Measurements from ENCODE around the gene MAGEC1.
"Not testable (repeated sequence)": the region's sequence is repeated elsewhere in the genome, so short reads cannot be mapped to it uniquely, and the experiment has no call there.

The MAGEC1 gene, protein sequence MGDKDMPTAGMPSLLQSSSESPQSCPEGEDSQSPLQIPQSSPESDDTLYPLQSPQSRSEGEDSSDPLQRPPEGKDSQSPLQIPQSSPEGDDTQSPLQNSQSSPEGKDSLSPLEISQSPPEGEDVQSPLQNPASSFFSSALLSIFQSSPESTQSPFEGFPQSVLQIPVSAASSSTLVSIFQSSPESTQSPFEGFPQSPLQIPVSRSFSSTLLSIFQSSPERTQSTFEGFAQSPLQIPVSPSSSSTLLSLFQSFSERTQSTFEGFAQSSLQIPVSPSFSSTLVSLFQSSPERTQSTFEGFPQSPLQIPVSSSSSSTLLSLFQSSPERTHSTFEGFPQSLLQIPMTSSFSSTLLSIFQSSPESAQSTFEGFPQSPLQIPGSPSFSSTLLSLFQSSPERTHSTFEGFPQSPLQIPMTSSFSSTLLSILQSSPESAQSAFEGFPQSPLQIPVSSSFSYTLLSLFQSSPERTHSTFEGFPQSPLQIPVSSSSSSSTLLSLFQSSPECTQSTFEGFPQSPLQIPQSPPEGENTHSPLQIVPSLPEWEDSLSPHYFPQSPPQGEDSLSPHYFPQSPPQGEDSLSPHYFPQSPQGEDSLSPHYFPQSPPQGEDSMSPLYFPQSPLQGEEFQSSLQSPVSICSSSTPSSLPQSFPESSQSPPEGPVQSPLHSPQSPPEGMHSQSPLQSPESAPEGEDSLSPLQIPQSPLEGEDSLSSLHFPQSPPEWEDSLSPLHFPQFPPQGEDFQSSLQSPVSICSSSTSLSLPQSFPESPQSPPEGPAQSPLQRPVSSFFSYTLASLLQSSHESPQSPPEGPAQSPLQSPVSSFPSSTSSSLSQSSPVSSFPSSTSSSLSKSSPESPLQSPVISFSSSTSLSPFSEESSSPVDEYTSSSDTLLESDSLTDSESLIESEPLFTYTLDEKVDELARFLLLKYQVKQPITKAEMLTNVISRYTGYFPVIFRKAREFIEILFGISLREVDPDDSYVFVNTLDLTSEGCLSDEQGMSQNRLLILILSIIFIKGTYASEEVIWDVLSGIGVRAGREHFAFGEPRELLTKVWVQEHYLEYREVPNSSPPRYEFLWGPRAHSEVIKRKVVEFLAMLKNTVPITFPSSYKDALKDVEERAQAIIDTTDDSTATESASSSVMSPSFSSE

DNA sequence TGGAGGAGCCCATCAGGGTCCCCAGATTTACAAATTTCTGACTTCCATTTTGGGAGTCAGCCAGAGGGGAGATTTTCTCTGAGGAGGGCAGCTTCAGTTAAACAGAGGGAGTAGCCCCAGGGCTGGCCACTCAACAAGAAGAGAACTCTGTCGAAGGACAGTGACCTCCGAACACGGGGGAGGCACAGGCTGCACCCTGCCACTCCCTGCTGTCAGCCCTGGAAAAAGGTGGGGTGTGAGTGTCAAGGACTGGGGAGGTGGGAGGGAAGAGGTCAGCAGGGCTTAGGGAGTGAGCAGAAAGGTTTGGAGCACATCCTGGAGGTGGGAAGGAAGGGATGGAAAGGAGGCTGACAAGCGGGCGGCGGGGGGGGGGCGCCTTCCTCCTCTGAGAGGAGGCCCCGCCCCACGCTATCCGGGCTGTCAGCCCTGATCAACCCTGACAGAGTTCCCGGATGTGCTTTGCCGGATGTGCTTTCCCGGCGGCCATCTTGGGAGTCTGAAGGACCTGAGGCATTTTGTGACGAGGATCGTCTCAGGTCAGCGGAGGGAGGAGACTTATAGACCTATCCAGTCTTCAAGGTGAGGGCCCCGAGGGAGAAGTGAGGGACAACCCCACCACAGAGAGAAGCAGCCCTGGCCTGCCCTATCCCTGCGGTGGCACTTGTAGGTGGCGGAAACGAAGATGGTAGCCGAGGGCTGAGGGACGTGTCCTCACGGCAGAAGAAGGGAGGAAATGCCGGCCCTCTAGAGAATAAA is at the start of gene MAGEC1:
TSS of gene MAGEC1 (plus strand) at position 495 of the 756 bp plus-strand sequence. CDS start 1,179 bp downstream, outside the sequence.
- no peak for DNase-seq

DNA sequence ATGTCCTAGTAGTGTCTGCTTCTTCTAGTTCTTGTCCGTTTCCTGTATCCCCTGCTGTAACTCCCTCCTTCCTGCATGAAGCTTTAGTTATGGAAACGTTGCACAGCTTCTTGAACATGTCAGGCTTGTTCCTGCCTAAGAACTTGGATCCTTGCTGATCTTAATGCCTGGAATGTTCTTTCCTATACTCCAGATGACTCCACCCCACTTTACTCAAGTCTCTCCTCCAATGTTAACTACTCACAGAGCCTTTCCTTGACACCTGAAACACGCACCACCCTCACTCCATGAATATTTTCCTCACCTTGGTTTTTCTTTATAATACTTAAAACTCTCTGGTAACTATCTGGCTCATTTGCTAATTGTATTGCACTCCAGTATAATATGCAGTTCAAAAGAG is 46.2 kb upstream of the MAGEC1 start:
- no peak for DNase-seq

DNA sequence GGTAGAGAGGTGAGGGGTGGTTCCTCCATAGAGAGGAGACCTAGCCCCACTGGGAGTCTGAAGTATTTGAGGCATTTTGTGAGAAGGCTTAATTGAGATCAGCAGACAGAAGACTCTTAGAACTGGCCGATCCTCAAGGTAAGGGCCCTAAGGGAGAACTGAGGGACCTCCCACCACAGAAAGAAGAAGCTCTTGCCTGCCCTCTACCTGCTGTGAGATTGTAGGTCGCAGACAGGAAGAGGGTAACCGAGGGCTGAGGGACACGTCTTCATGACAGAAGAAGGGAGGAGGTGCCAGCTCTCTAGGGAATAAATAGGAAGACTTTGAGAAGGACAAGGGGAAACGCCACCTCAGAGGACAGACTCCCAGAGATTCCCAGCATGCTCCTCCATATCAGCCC is 24.1 kb upstream of the MAGEC1 start:
- no peak for DNase-seq

DNA sequence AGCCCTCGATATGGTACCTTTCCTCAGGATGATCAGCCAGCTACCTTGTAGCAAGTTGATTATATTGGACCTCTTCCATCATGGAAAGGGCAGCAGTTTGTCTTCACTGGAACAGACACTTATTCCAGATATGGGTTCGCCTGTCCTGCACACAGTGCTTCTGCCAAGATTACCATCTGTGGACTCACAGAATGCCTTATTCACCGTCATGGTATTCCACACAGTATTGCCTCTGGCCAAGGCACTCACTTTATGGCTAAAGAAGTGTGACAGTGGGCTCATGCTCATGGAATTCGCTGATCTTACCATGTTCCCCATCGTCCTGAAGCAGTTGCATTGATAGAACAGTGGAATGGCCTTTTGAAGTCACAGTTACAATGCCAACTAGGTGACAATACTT is 14.9 kb upstream of the MAGEC1 start:
- DNase-seq: not testable (repeated sequence)

DNA sequence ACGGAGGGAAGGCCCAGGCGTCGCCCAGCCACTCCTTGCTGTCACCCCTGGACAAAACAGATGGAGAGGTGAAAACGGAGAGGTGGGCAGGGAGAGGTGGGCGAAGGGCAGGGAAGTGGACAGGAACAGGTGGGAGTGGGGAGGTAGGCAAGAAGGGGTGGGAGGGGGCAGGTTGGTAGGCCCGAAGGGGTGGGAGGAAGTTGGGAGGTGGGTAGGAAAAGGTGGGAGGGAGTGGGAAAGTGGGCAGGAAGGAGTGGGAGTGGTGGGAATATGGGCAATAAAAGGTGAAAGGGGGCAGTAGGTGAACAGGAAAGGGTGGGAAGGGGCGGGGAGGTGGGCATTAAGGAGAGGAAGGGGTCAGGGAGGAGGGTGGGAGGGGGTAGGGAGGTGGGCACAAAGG is 9.0 kb upstream of the MAGEC1 start:
- DNase-seq: no peak

DNA sequence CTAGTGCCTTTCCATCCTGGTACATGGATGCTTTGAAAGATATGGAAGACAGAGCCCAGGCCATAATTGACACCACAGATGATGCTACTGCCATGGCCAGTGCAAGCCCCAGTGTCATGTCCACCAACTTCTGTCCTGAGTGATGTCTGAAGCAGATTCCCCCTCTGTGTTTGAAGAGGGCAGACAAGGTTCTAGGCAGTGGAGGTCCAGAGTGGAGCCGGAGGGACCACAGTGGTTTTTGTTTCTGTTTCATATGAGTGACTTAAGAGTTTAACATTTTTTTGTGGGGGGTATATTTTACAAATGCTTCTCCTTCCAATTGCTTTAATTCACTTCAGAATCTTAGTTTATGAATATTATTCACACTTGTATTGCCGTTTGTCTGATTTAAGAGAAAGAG is 6.0 kb upstream of the MAGEC1 start:
- DNase-seq: no peak

DNA sequence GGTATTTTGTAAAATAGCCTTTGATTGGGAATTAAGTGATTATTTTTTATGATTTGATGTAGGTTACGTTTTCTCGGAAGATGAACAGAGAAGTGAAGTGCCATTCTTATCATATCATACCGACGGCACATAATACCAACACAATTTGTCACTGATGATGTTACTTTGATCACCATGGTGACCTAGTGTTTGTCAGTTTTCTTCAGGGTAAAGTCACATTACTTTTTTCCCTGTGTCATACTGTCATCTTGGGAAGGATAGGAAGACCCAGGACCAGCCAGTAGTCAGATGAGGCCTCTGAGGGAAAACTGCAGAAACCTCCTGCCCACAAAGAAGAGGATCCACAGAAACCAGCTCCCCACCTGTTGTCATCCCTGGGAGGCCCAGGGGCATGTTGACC is 1.3 kb upstream of the MAGEC1 start:
- DNase-seq: no peak

DNA sequence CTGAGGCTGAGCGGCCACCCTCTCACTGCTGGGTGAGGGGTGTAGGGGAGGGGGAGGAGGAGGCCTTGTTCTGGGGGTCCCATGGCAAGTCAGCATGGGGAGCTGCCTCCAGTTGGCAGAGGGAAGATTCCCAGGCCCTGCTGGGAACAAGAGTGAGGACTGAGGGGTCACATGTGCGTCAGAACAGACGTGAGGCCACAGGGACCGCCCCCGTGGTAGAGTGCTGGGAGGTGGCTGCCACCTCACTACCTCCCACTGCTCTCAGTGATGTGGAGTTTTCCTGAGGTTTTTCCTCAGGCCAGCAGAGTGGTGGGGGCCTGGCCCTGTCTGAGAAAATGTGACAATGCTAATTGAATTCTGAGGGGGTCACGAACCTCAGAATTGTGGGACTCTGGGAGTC is 568 bp downstream of the MAGEC1 start:
- DNase-seq: no peak

DNA sequence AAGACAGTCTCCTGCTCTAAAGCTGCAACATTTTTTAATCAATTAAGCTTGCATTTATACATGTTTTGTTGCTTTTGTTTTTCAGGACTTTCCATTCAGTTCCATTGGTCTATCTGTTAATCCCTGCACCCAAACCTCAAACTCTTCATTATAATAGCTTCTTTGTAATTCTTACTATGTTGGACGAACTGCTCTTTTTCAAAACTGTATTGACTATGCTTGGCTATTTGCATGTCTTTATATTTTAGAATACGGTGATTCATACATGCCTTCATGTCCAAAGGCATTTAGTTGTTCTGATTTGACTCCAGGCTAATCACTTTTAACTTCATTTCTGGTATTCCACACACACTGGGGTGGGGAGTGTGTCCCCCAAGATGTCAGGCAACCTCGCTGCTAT is 14.1 kb downstream of the MAGEC1 start:
- no peak for DNase-seq

DNA sequence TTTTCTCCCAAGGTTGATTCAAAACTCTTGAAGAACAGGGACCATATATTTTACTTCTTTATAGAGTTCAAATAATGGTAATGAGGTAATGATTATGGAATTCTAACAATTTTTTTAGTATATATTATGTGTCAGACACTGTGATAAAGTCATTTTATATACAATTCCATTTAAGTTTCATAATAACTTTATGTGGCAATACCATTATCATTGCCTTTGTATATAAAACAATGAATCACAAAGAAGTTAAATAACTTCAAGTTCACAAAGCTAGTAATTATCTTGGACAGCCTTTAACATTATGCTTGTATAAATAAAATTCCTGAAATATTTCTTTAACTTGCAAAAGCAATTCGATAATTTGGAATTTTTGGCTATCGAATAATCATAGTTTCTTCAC is 20.6 kb downstream of the MAGEC1 start:
- no peak for DNase-seq

DNA sequence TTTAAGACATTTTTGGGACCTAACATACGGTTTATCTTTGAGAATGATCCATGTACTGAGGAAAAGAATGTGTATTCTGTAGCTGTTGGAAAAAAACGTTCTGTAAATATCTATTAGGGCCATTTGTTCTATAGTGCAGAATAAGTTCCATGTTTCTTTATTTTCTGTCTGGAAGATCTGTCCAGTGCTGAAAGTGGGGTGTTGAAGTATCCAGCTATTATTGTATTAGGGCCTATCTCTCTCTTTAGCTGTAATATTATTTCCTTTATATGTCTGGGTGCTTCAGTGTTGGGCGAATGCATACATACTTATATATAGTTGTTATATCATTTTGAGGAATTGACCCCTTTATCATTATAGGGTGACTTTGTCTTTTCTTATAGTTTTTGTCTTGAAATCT is 24.7 kb downstream of the MAGEC1 start:
- DNase-seq: no peak

DNA sequence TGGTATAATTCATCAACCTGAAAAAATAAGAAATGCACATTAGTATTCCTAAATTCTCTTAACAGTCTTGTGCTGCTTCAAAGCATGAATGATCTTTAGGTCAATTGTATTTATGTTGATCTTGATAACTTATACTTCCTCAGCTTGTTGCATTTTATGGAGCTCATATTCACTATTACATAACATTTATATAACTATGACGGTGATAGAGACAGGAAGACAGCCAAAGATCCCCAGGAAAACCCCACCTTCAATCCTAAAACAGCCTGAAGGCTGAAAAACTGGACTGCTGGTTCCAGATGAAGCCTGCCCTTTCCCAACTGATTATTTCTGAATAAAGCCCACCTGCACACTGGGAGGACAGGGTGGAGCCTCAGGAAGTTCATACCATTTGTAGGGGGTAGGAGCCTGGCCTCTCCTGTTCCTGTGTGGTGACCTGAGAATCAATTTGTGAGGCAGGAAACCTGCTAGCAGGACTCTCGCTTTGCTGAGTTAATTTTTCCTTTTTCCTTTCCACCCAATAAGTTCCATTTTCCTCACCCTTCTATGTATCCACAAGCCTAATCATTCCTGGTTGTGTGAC is 30.5 kb downstream of the MAGEC1 start:
- DNase-seq: no peak

DNA sequence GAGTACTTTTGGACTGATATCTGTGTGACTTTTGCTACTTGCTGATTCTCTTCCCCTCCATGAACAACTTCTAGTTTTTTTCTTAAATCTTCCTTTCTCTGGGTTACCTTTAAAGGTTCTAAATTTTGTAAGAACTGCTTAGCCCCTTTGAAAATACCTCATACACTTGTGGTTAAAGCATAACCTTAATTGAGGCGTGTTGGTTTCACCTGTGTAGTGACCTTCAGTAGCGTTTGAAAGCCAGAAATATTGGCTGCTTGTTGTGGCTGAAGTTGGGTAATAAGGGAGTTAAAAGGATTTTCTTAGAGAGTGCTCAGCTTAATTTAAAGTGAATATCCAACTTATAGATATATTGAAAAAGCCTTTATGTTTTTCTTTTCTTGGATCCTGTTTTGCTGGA is 32.0 kb downstream of the MAGEC1 start:
- no peak for DNase-seq

DNA sequence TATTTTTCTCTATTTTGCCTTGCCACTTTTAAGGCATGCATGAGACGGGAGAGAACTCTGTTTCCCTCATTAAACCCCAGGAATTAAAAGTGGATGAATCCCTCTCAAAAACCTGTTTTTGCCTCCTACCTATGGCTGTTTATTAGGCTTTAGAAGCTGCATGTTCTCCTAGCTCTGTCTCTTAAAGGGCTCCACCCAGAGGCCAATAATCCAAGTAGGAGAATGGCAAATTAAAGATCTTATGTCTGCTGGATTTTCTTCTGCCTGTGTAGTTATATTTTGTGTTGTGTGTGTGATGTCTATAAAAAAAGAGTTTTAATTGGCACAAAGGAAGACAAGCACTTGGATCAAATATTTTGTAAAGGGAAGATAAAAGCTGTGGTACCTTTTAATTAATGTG is 32.4 kb downstream of the MAGEC1 start:
- no peak for DNase-seq

DNA sequence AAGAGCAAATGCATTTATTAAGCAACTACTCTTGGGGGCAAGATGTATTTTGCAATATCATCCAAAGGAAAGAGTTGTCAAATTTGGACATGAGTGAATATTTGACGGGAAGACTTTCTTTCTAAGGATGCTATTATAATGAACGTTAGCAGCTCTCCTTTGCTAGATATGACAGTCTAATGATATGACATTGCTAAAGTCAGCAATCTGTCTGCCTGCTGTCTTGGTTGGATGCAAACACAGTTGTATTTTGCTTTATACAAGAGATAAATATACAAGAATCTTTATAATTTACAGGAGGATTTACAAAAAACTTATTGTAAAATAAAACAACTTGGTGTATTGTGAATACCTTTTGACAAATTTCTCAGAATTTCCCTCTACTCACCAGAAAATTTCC is 37.5 kb downstream of the MAGEC1 start:
- no peak for DNase-seq

DNA sequence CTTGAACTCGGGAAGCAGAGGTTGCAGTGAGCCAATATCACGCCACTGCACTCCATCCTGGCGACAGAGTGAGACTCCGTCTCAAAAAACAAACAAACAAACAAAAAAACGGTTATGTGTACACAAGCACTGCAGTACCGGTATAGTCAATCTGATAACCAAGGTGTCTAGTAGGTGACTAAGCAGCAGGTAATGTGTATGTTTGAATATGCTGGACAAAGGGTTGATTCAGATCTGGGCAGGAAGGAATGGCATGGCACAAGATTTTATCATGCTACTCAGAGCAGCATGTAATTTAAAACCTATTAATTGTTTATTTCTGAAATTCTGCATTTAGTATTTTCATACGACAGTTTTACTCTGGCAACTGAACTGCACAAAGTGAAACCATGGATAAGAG is 41.7 kb downstream of the MAGEC1 start:
- DNase-seq: no peak

DNA sequence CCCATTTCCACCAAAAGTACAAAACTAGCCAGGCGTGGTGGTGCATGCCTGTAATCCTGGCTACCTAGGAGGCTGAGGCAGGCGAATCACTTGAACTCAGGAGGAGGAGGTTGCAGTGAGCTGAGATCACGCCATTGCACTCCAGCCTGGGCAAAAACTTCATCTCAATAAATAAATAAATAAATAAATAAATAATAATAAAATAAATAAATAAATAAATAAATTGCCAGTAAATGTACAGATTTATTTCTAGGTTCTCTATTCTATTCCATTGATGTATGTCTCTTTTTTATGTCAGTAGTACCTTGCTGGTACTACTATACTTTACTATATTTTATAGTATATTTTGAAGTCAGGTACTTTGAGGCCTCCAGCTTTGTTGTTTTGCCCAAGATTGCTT is 43.7 kb downstream of the MAGEC1 start:
- no peak for DNase-seq

DNA sequence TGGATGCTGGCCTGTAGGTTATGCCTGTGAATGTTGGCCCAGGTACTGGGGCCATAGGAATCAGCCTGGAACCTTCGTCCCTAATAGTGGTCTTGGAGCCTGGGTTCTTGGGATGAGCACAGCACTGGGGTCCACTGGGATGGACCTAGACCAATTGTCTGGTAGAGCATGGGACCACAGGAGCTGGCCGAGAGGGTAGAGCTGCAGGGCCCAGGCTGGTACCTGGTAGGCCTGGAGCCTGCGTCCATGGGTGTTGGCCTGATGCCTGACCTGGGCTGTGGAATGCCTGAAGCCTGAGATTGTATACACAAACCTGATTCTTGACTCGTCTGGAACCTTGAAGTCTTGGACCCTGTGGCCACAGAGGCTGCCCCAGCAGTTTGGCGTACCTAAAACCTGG is 48.9 kb downstream of the MAGEC1 start:
- DNase-seq: no peak

DNA sequence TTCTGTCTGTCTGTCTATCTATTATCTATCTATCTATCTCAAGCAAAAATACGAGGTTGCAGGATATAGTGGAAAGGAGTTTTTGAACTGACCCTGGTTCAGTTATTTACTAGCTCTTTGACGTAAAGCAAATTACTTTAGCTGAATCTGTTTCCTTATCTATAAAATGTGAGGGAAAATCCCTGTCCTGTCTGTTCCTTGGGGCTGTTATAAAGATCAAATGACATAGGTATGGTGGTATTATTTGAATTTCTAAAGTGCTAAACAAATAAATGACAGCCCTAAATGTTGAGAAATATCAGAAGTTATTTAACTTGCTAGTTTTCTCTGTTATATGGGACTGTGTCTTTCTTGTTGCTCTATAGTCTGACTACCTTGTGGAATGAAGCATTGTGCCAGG is 55.0 kb downstream of the MAGEC1 start:
- no peak for DNase-seq

Measured in NCI-H2107 (cell line).